ENCODE results near the gene GCGR. TPM values are rescaled to one million over a fixed set of nuclear protein-coding genes. Genes with fewer than 3 reads are reported as not detected.

Gene GCGR
- total RNA-seq, result 0.26 TPM
- long read RNA-seq, result 0 reads

GRCh38 chr17:81803728-81804558 lies at the start of gene GCGR:
GCGR (plus strand) TSS chr17:81804150; CDS start chr17:81809019, 4,869 bp downstream.
- no peak for DNase-seq (ENCODE audit: low spot score)

- no peak for DNase-seq (ENCODE audit: low spot score)
Measured at GRCh38 chr17:81792675-81793615, 11.0 kb upstream of the GCGR start.

- DNase-seq (ENCODE audit: low spot score), result no peak
Measured at GRCh38 chr17:81794074-81794476, 9.9 kb upstream of the GCGR start.

GRCh38 chr17:81794509-81794908 lies 9.4 kb upstream of the GCGR start:
- DNase-seq (ENCODE audit: low spot score), result no peak

GRCh38 chr17:81801327-81801726 lies 2.6 kb upstream of the GCGR start:
- DNase-seq (ENCODE audit: low spot score), result no peak

GRCh38 chr17:81802048-81802758 lies 1.7 kb upstream of the GCGR start:
- no peak for DNase-seq (ENCODE audit: low spot score)

GRCh38 chr17:81802856-81803643 lies 900 bp upstream of the GCGR start:
- no peak for DNase-seq (ENCODE audit: low spot score)

- no peak for DNase-seq (ENCODE audit: low spot score)
Measured at GRCh38 chr17:81804559-81805399, 829 bp downstream of the GCGR start.

- DNase-seq (ENCODE audit: low spot score), result no peak
Measured at GRCh38 chr17:81805707-81806460, 1.9 kb downstream of the GCGR start.

GRCh38 chr17:81806461-81807209 lies 2.7 kb downstream of the GCGR start:
- no peak for DNase-seq (ENCODE audit: low spot score)

- no peak for DNase-seq (ENCODE audit: low spot score)
Measured at GRCh38 chr17:81807210-81807719, 3.3 kb downstream of the GCGR start.

GRCh38 chr17:81807839-81808238 lies 3.9 kb downstream of the GCGR start:
- no peak for DNase-seq (ENCODE audit: low spot score)

GRCh38 chr17:81808778-81809555 lies 5.0 kb downstream of the GCGR start:
- no peak for DNase-seq (ENCODE audit: low spot score)

GRCh38 chr17:81809556-81809998 lies 5.6 kb downstream of the GCGR start:
- DNase-seq (ENCODE audit: low spot score), result no peak

- no peak for DNase-seq (ENCODE audit: low spot score)
Measured at GRCh38 chr17:81810476-81810875, 6.5 kb downstream of the GCGR start.

- no peak for DNase-seq (ENCODE audit: low spot score)
Measured at GRCh38 chr17:81810892-81811704, 7.1 kb downstream of the GCGR start.
